Thyroid gland (tissue), 4 donors: ENCODE data around the gene ZBP1. TPM values are rescaled to one million over a fixed set of nuclear protein-coding genes. Genes with fewer than 3 reads are reported as not detected.

ENCODE experiments used
- DNase-seq, 2 donors: peaks; one replicate each; pipeline ENCODE4 v3.0.0-alpha.2; 2019
- H3K27ac ChIP-seq, 3 donors: fragments of 200-600 bp; sonication (generic); 1 replicate in 2 of 3; 2 replicates in 1 of 3; pipeline ENCODE4 v1.5.1; 2016 to 2019; ENCODE audit warnings: mild to moderate bottlenecking in 1 of 3, moderate library complexity in 1 of 3
- H3K27me3 ChIP-seq: fragments of 200-600 bp; sonication (generic); one replicate; pipeline ENCODE4 v1.5.1; 2019
- H3K36me3 ChIP-seq, 2 donors: fragments of 200-600 bp; sonication (generic); one replicate each; pipeline ENCODE4 v1.5.1; 2016 to 2019
- H3K4me1 ChIP-seq, 2 donors: fragments of 200-600 bp; sonication (generic); one replicate each; pipeline ENCODE4 v1.5.1; 2017 to 2019
- H3K4me3 ChIP-seq, 3 donors: fragments of 200-600 bp; sonication (generic); replicated peaks in 1 of 3; 1 replicate in 2 of 3; 2 replicates in 1 of 3; pipeline ENCODE4 v1.5.1; 2016; ENCODE audit warnings: mild to moderate bottlenecking in 1 of 3
- H3K9me3 ChIP-seq: fragments of 200-600 bp; sonication (generic); one replicate; pipeline ENCODE4 v1.5.1; 2017
- CTCF ChIP-seq, 6 experiments: fragments of 200-600 bp in 3 of 6; fragments of 450-650 bp in 3 of 6; sonication (generic) in 3 of 6; IDR thresholded peaks; one replicate each; pipeline ENCODE4 v1.5.1; 2016 to 2019; ENCODE audit warnings: antibody characterized with exemption in 6 of 6, mild to moderate bottlenecking in 2 of 6, inconsistent platforms in 1 of 6, moderate library complexity in 1 of 6
- POLR2A ChIP-seq, 2 donors: fragments of 450-650 bp; IDR thresholded peaks; one replicate each; pipeline ENCODE4 v1.6.1; 2017; ENCODE audit warnings: antibody characterized with exemption in 2 of 2, mild to moderate bottlenecking in 2 of 2, moderate library complexity in 1 of 2
- WGBS, 2 donors: methylation state at CpG; one replicate each; pipeline ENCODE4 v1.1.5; 2017; 5-methylcytosine and 5-hydroxymethylcytosine counted together
- intact Hi-C: fragments of 100-400 bp; cut with DNase I; formaldehyde crosslinking; loops from one replicate; pipeline ENCODE4 v1.15.1; 2023
- total RNA-seq, 4 donors: library from RNA; depleted of rRNA; stranded (reverse); fragments of >200 nt; gene quantifications; one replicate each; pipeline ENCODE4 v1.2.3, GENCODE V29; 2016

ZBP1 gene
- total RNA-seq, 4 donors from 2014 or later = 0.33 to 1.5 (median 0.34) TPM; not detected in 1

- Histone ChIP-seq H3K4me1 (peaks cover 2 to 8% of the 10 kb centered on the region in 2 donors), H3K27ac (no peak overlapping the region), H3K27me3 (no peaks in the 10 kb centered on the region), H3K4me3 (no peak overlapping the region), H3K9me3 (no peaks in the 10 kb centered on the region), H3K36me3 (no peaks in the 10 kb centered on the region)
- 92% methylated on average over 18 of the region's 18 CpGs for WGBS, 2 donors
- TF ChIP-seq POLR2A (IDR thresholded peaks at IDR 0.05) (no peak), CTCF (IDR thresholded peaks at IDR 0.05) (no peak)
- DNase-seq = no peak
- intact Hi-C loops = loop anchor here (10.0 kb wide), 1 partner anchor 206 kb away; no protein-coding TSS in a partner anchor
Measured at GRCh38 chr20:57590485-57591288, 29.5 kb downstream of the ZBP1 start.

GRCh38 chr20:57589728-57590484, 30.3 kb downstream of the ZBP1 start:
- Histone ChIP-seq H3K4me3 (no peak overlapping the region), H3K27ac (no peak overlapping the region), H3K27me3 (no peaks in the 10 kb centered on the region), H3K4me1 (peaks cover 2 to 9% of the 10 kb centered on the region in 2 donors), H3K9me3 (no peaks in the 10 kb centered on the region), H3K36me3 (no peaks in the 10 kb centered on the region)
- DNase-seq = no peak
- 88 to 93% methylated on average over 14 to 16 of the region's 16 CpGs for WGBS, 2 donors
- no peak for TF ChIP-seq CTCF (IDR thresholded peaks at IDR 0.05)
- intact Hi-C loops = loop anchor here (10.0 kb wide), 1 partner anchor 205 kb away; no protein-coding TSS in a partner anchor

GRCh38 chr20:57589123-57589727, 31.0 kb downstream of the ZBP1 start:
- intact Hi-C loops = no loop called here
- WGBS, 2 donors = 85 to 86% methylated on average over 4 of the region's 6 CpGs
- Histone ChIP-seq H3K4me3 (no peak overlapping the region), H3K4me1 (peaks cover 0 to 9% of the 10 kb centered on the region in 2 donors), H3K36me3 (no peaks in the 10 kb centered on the region), H3K9me3 (no peaks in the 10 kb centered on the region), H3K27ac (no peak overlapping the region), H3K27me3 (no peaks in the 10 kb centered on the region)
- no peak for DNase-seq
- TF ChIP-seq CTCF (IDR thresholded peaks at IDR 0.05) = no peak
- no peak for TF ChIP-seq POLR2A (IDR thresholded peaks at IDR 0.05)

GRCh38 chr20:57588596-57588995, 31.6 kb downstream of the ZBP1 start:
- TF ChIP-seq POLR2A (IDR thresholded peaks at IDR 0.05) (no peak), CTCF (IDR thresholded peaks at IDR 0.05) (no peak)
- Histone ChIP-seq H3K4me3 (no peak overlapping the region), H3K9me3 (no peaks in the 10 kb centered on the region), H3K36me3 (no peaks in the 10 kb centered on the region), H3K4me1 (peaks cover 0 to 10% of the 10 kb centered on the region in 2 donors), H3K27ac (no peak overlapping the region), H3K27me3 (no peaks in the 10 kb centered on the region)
- intact Hi-C loops = no loop called here
- DNase-seq = no peak
- 83 to 87% methylated on average over 4 to 5 of the region's 5 CpGs for WGBS, 2 donors
